ENCODE results near the gene AMOTL2. TPM values are rescaled to one million over a fixed set of nuclear protein-coding genes. Genes with fewer than 3 reads are reported as not detected.

The AMOTL2 gene
- total RNA-seq, 2 experiments from 2014 or later = 0.12 to 0.39 TPM

- CTCF ChIA-PET = no interaction called here
- H3K4me1 Mint-ChIP-seq (ENCODE audit: low read depth) = no peaks in the 10 kb centered on the region
- no peak overlapping the region for H3K4me3 Mint-ChIP-seq
- H3K27me3 Mint-ChIP-seq = no peaks in the 10 kb centered on the region
- H3K9me3 Mint-ChIP-seq = no peaks in the 10 kb centered on the region
- no peak overlapping the region for H3K27ac Mint-ChIP-seq
- DNase-seq = no peak
- no peaks in the 10 kb centered on the region for H3K36me3 Mint-ChIP-seq
- intact Hi-C loops (cut with micrococcal nuclease) = no loop called here
- POLR2A ChIA-PET = no interaction called here
Measured at GRCh38 chr3:134353831-134354611, 20.2 kb downstream of the AMOTL2 start.

- no peaks in the 10 kb centered on the region for H3K36me3 Mint-ChIP-seq
- H3K9me3 Mint-ChIP-seq = no peaks in the 10 kb centered on the region
- H3K27me3 Mint-ChIP-seq = no peaks in the 10 kb centered on the region
- ChIA-PET POLR2A (no interaction called here), CTCF (interaction anchor here (1.3 kb wide), 1 partner anchor 141 kb away, joined by 3 read pairs; no protein-coding TSS in a partner anchor)
- DNase-seq = no peak
- no peak overlapping the region for H3K4me3 Mint-ChIP-seq
- H3K4me1 Mint-ChIP-seq (ENCODE audit: low read depth) = no peaks in the 10 kb centered on the region
- intact Hi-C loops (cut with micrococcal nuclease) = no loop called here
- no peak overlapping the region for H3K27ac Mint-ChIP-seq
Measured at GRCh38 chr3:134353171-134353825, 20.9 kb downstream of the AMOTL2 start.

- no peak overlapping the region for H3K27ac Mint-ChIP-seq
- intact Hi-C loops (cut with micrococcal nuclease) = no loop called here
- ChIA-PET POLR2A (no interaction called here), CTCF (interaction anchor here (1.3 kb wide), 1 partner anchor 139 kb away, joined by 3 read pairs; no protein-coding TSS in a partner anchor)
- no peaks in the 10 kb centered on the region for H3K4me1 Mint-ChIP-seq (ENCODE audit: low read depth)
- H3K27me3 Mint-ChIP-seq = no peaks in the 10 kb centered on the region
- H3K9me3 Mint-ChIP-seq = peaks cover 1% of the 10 kb centered on the region
- no peak overlapping the region for H3K4me3 Mint-ChIP-seq
- DNase-seq = no peak
- no peaks in the 10 kb centered on the region for H3K36me3 Mint-ChIP-seq
Measured at GRCh38 chr3:134352031-134352671, 22.1 kb downstream of the AMOTL2 start.

GRCh38 chr3:134351427-134351826 is 22.8 kb downstream of the AMOTL2 start:
- Mint-ChIP-seq H3K27me3 (peaks cover 2% of the 10 kb centered on the region), H3K4me1 (ENCODE audit: low read depth) (no peaks in the 10 kb centered on the region), H3K36me3 (peaks cover under 1% of the 10 kb centered on the region), H3K9me3 (peaks cover 9% of the 10 kb centered on the region), H3K4me3 (no peak overlapping the region), H3K27ac (no peak overlapping the region)
- POLR2A ChIA-PET = no interaction called here
- intact Hi-C loops (cut with micrococcal nuclease) = no loop called here
- CTCF ChIA-PET = no interaction called here
- no peak for DNase-seq

GRCh38 chr3:134350861-134351311 is 23.4 kb downstream of the AMOTL2 start:
- Mint-ChIP-seq H3K9me3 (peaks cover 12% of the 10 kb centered on the region), H3K4me1 (ENCODE audit: low read depth) (no peaks in the 10 kb centered on the region), H3K27me3 (peaks cover 4% of the 10 kb centered on the region), H3K36me3 (peaks cover 2% of the 10 kb centered on the region), H3K27ac (no peak overlapping the region), H3K4me3 (no peak overlapping the region)
- ChIA-PET CTCF (no interaction called here), POLR2A (no interaction called here)
- intact Hi-C loops (cut with micrococcal nuclease) = no loop called here
- no peak for DNase-seq

GRCh38 chr3:134350266-134350665 is 24.0 kb downstream of the AMOTL2 start:
- peaks cover 2% of the 10 kb centered on the region for H3K36me3 Mint-ChIP-seq
- POLR2A ChIA-PET = no interaction called here
- H3K4me1 Mint-ChIP-seq (ENCODE audit: low read depth) = no peaks in the 10 kb centered on the region
- CTCF ChIA-PET = no interaction called here
- intact Hi-C loops (cut with micrococcal nuclease) = no loop called here
- H3K27me3 Mint-ChIP-seq = peaks cover 4% of the 10 kb centered on the region
- DNase-seq = no peak
- H3K9me3 Mint-ChIP-seq = peaks cover 12% of the 10 kb centered on the region
- no peak overlapping the region for H3K27ac Mint-ChIP-seq
- H3K4me3 Mint-ChIP-seq = no peak overlapping the region

- POLR2A ChIA-PET = no interaction called here
- H3K4me1 Mint-ChIP-seq (ENCODE audit: low read depth) = no peaks in the 10 kb centered on the region
- H3K27ac Mint-ChIP-seq = no peak overlapping the region
- H3K4me3 Mint-ChIP-seq = no peak overlapping the region
- peaks cover 12% of the 10 kb centered on the region for H3K9me3 Mint-ChIP-seq
- H3K27me3 Mint-ChIP-seq = peaks cover 4% of the 10 kb centered on the region
- H3K36me3 Mint-ChIP-seq = peaks cover 2% of the 10 kb centered on the region
- intact Hi-C loops (cut with micrococcal nuclease) = no loop called here
- no peak for DNase-seq
- CTCF ChIA-PET = no interaction called here
Measured at GRCh38 chr3:134348524-134348923, 25.7 kb downstream of the AMOTL2 start.

GRCh38 chr3:134347551-134347950 is 26.7 kb downstream of the AMOTL2 start:
- no peak overlapping the region for H3K27ac Mint-ChIP-seq
- peaks cover 2% of the 10 kb centered on the region for H3K36me3 Mint-ChIP-seq
- CTCF ChIA-PET = no interaction called here
- peaks cover 12% of the 10 kb centered on the region for H3K9me3 Mint-ChIP-seq
- H3K4me3 Mint-ChIP-seq = no peak overlapping the region
- H3K27me3 Mint-ChIP-seq = peaks cover 4% of the 10 kb centered on the region
- no peak for DNase-seq
- no peaks in the 10 kb centered on the region for H3K4me1 Mint-ChIP-seq (ENCODE audit: low read depth)
- intact Hi-C loops (cut with micrococcal nuclease) = no loop called here
- POLR2A ChIA-PET = no interaction called here

- no peaks in the 10 kb centered on the region for H3K4me1 Mint-ChIP-seq (ENCODE audit: low read depth)
- intact Hi-C loops (cut with micrococcal nuclease) = no loop called here
- ChIA-PET POLR2A (no interaction called here), CTCF (no interaction called here)
- peaks cover 2% of the 10 kb centered on the region for H3K36me3 Mint-ChIP-seq
- DNase-seq = no peak
- no peak overlapping the region for H3K27ac Mint-ChIP-seq
- peaks cover 12% of the 10 kb centered on the region for H3K9me3 Mint-ChIP-seq
- H3K27me3 Mint-ChIP-seq = peaks cover 4% of the 10 kb centered on the region
- H3K4me3 Mint-ChIP-seq = no peak overlapping the region
Measured at GRCh38 chr3:134346744-134347143, 27.5 kb downstream of the AMOTL2 start.

- DNase-seq = no peak
- no peak overlapping the region for H3K27ac Mint-ChIP-seq
- CTCF ChIA-PET = no interaction called here
- peaks cover 2% of the 10 kb centered on the region for H3K36me3 Mint-ChIP-seq
- H3K27me3 Mint-ChIP-seq = peaks cover 4% of the 10 kb centered on the region
- peaks cover 12% of the 10 kb centered on the region for H3K9me3 Mint-ChIP-seq
- POLR2A ChIA-PET = no interaction called here
- H3K4me1 Mint-ChIP-seq (ENCODE audit: low read depth) = no peaks in the 10 kb centered on the region
- intact Hi-C loops (cut with micrococcal nuclease) = no loop called here
- H3K4me3 Mint-ChIP-seq = no peak overlapping the region
Measured at GRCh38 chr3:134345202-134345601, 29.0 kb downstream of the AMOTL2 start.

GRCh38 chr3:134344560-134344959 is 29.7 kb downstream of the AMOTL2 start:
- ChIA-PET CTCF (no interaction called here), POLR2A (no interaction called here)
- H3K27me3 Mint-ChIP-seq = peaks cover 4% of the 10 kb centered on the region
- no peak overlapping the region for H3K27ac Mint-ChIP-seq
- intact Hi-C loops (cut with micrococcal nuclease) = no loop called here
- H3K4me1 Mint-ChIP-seq (ENCODE audit: low read depth) = no peaks in the 10 kb centered on the region
- no peak for DNase-seq
- H3K4me3 Mint-ChIP-seq = no peak overlapping the region
- H3K9me3 Mint-ChIP-seq = peaks cover 12% of the 10 kb centered on the region
- H3K36me3 Mint-ChIP-seq = peaks cover 2% of the 10 kb centered on the region

GRCh38 chr3:134342259-134342658 is 32.0 kb downstream of the AMOTL2 start:
- Mint-ChIP-seq H3K4me3 (no peak overlapping the region), H3K27ac (no peak overlapping the region), H3K36me3 (peaks cover 2% of the 10 kb centered on the region), H3K27me3 (peaks cover 4% of the 10 kb centered on the region), H3K9me3 (peaks cover 12% of the 10 kb centered on the region), H3K4me1 (ENCODE audit: low read depth) (no peaks in the 10 kb centered on the region)
- POLR2A ChIA-PET = no interaction called here
- CTCF ChIA-PET = no interaction called here
- DNase-seq = no peak
- intact Hi-C loops (cut with micrococcal nuclease) = no loop called here

Measured in activated CD4-positive, alpha-beta memory T cell treated with anti-CD3 and anti-CD28 coated beads for 36 hours (primary cell).